Effector CD8-positive, alpha-beta T cell (primary cell): ENCODE results near the gene METTL18.

Source experiments
- DNase-seq: peaks from one replicate; lab custom pipeline; 2025; lab: John Stamatoyannopoulos, UW

Gene METTL18

DNA sequence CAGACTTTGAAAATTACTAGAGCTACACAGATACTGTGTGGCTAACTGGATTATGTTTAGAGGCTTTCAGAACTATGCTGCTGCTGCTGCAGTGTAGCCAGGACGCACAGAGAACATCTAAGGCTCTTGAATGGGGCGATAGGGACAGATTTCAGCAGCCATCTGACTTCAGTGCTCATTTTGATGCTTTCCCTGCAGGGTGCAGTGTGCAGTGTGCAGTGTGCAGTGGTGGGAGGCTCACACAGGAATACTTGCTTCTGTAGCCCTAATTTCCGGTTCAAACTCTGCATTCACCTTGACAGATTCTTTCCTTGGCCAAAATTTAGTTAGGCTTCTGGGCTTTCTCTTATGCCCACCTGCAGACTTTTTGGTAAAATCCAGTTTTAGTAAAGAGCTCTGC lies 7.7 kb downstream of the METTL18 start:
- no peak for DNase-seq

GRCh38 chr1:169785267-169785666 lies 9.4 kb downstream of the METTL18 start:
- no peak for DNase-seq

DNA sequence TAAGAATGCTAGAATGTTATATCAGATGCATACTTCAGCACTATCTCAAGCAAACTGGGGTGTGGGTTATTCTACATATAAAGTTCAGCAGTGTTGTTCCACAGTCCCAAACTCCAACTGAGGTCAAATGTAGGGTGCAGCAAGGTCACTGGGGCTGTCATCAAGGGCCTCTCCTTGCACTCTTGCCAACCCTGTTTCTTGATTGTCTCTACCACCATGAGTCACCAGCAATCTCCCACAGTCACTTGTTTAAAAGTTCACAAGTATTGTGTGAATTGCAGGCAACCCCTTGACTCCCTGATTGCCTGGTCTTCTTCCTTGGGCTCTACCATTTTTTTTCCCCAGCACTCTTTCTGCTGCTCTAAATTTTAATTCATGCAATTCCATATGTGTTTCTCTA lies 10.6 kb downstream of the METTL18 start:
- no peak for DNase-seq

GRCh38 chr1:169782596-169782995 lies 12.1 kb downstream of the METTL18 start:
- no peak for DNase-seq

DNA sequence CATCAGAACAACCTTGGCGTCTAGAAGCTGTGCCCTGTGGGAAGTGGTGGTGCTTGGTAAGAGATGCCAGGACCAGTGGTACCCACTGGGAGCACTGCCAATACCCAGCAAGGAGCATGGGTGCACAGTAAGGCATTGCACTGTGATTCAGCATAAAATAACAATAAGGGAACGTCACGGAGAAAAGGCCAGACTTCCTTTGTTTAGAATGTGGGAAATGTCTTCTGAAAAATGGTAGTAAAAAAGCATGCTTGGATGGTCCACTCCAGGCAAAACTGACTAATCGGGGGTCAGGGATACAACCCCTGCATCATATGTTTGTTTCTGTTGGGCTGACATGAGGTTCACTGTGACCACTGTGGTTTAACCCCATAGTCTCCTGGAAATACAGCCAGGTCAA lies 14.7 kb downstream of the METTL18 start:
- no peak for DNase-seq

- DNase-seq, result no peak
Observed at GRCh38 chr1:169779150-169779549, 15.6 kb downstream of the METTL18 start.

DNA sequence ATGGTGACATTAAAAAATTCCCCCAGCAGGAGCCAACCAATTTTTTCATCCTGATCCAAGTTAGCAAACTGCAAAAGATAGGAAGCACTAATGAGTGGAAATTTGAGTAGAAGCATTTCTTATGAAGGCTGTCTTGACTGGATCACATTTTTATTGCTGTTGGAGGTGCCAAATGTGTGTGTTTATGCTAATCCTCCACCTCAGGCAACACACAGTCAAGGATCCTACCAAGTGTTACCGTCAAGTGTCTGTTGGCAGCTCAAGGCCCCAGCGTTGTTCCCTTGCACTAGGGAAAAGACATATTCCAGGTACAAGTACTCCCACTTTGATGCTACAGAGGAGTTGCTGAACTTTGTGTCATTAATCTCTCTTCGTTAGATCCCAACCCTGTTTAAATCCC lies 18.3 kb downstream of the METTL18 start:
- no peak for DNase-seq

DNA sequence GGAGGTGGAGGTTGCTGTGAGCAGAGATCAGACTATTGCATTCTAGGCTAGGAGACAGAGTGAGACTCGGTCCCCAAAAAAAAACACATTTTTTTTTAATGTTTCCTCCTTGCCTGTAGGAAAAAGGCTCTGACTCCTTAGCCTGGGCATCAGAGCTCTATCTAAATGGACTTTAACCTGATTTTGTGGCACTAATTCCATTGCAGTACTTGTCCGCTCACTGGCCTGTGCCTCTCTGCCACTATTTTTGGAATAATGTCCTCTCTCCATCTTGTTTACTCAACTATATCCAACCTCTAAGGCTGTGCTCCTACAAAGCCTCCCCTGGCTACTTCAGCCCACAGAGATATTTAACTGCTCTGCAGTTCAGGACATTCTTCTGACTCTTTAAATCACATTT lies 26.5 kb downstream of the METTL18 start:
- no peak for DNase-seq

DNA sequence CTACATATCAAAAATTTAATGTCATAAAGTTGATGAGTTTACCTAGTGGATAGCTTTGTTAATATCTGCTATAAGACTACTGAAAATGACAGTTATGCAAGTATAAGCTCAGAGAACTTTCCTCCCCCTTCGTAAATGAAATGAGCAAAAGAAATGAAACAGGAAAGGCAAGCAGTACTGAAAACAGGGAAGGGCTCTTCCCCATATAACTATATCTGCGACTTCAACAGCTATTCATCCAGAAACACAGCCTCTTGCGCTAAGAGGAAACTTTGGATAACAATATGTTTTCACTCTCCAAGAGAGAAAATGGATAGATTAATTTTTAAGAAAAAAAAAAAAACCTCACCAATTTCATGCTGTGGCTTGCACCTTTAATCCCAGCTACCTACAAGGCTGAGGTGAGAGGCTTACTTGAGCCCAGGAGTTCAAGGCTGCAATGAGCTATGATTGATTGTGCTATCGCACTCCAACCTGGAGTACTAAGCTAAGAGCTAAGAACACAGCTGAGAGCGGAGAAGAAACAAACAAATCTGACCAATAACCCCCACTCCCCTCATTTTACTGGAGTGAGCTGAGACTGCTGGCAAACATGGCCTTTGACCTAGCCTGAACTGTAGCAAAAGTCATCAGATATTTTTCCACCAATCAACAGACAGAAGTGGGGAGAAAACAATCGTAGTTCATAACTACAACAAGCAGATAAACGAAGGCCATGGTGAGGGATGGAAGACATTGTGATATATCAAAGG lies 29.0 kb downstream of the METTL18 start:
- no peak for DNase-seq

DNA sequence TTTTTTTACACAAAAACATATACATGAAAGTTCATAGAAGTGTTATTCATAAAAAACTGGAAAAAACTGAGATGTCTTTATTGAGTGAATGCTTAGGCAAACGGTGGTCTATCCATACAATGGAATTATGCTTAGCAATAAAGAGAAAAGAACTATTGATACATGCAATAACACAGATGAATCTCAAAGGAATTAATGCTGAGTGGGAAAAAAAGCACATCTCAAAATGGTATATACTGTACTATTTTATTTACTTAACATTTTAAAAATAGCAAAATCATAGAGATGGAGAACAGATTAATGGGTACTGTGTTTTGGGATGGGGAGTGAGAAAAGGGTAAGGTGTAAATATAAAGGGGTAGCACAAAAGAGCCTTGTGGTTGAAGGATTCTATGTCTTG lies 29.8 kb downstream of the METTL18 start:
- no peak for DNase-seq

GRCh38 chr1:169762699-169763098 lies 32.0 kb downstream of the METTL18 start:
- DNase-seq, result no peak

GRCh38 chr1:169759038-169759437 lies 35.7 kb downstream of the METTL18 start:
- no peak for DNase-seq

DNA sequence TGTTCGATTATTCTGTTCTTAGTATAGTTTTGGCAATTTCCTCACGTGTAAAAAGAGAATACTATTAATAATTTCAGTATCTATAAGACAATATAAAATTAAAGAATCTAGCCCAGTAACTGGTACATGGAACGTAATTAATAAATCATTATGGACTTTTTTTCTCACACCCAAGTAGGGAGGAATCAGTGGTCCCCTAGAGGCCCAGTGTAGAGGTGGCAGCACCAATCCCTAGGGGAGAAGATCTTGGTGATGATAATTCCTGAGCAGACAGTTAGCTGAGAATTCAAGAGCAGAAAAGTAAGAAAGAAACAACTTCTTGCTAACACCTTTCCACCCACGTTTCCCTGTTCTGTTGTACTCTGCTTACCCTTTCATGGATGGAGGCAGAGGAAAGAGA lies 41.2 kb downstream of the METTL18 start:
- no peak for DNase-seq

GRCh38 chr1:169750041-169750440 lies 44.7 kb downstream of the METTL18 start:
- DNase-seq, result no peak

- DNase-seq, result no peak
Observed at GRCh38 chr1:169746550-169746949, 48.2 kb downstream of the METTL18 start.

DNA sequence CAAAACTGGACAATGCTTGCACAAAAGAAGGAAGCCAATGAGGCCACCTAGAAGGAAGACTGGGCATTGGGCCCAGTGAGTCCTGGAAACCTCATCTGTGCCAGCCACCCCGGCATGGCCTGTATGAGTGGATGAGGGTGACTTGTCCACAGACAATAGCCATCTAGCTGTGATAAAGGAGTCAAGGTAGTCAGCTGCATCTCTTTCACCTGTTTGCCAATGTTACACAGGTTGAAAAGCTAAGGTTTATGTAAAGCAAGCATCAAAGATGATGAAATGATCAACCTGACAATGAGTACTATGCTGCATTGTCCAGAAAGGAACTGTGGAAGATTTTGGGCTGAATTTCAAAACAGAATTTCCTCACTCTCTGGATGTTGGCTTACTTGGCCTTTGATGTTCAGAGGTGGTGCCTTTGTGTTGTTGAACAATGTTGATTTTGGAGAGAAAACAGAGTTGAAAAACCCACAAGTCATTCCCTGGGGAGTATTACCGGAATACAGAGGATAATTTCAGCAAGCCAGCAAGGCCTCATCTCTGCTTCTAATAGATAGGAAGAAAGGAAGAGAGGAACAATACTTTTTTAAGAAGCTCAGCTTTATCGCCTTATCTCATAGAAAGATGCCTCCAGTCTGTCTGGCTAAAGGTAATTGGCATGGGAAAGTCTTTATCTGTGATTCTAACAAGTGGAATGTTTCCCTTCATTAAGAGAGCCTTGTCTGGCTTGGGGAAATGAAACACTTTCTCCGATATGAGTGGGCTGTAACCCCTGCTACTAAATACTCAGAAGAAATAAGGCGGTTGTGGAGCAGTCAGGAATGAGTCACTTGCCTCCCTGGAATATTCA lies 49.5 kb downstream of the METTL18 start:
- no peak for DNase-seq
